Fibroblast of skin of right quadriceps (primary cell): ENCODE measurements around the gene ZNF365.
A peak's percentile ranks its signal among the peaks of the same experiment; 100 is the strongest.
"Not testable (repeated sequence)": the region's sequence is repeated elsewhere in the genome, so short reads cannot be mapped to it uniquely, and the experiment has no call there.

ENCODE experiments used
- DNase-seq: peaks from one replicate; pipeline ENCODE4 v3.0.0-alpha.2; 2013

Gene ZNF365

GRCh38 chr10:62373995-62374861 is at the start of gene ZNF365:
ZNF365 (plus strand) TSS chr10:62374369; CDS start chr10:62376194, 1,825 bp downstream.
- DNase-seq, result peak; percentile 34

- DNase-seq, result no peak
These were observed 48.0 kb upstream of the ZNF365 start for GRCh38 chr10:62326176-62326575.

GRCh38 chr10:62327885-62328284 is 46.3 kb upstream of the ZNF365 start:
- DNase-seq, result peak; percentile 18

- no peak for DNase-seq
These were observed 44.0 kb upstream of the ZNF365 start for GRCh38 chr10:62330213-62330612.

GRCh38 chr10:62332406-62332805 is 41.8 kb upstream of the ZNF365 start:
- no peak for DNase-seq

GRCh38 chr10:62333135-62333889 is 40.9 kb upstream of the ZNF365 start:
- DNase-seq, result no peak

GRCh38 chr10:62333988-62334682 is 40.0 kb upstream of the ZNF365 start:
- no peak for DNase-seq

- peak; percentile 5 for DNase-seq
These were observed 38.8 kb upstream of the ZNF365 start for GRCh38 chr10:62335326-62335725.

GRCh38 chr10:62336404-62336803 is 37.8 kb upstream of the ZNF365 start:
- no peak for DNase-seq

- DNase-seq, result no peak
These were observed 32.8 kb upstream of the ZNF365 start for GRCh38 chr10:62341419-62341818.

- DNase-seq, result no peak
These were observed 31.2 kb upstream of the ZNF365 start for GRCh38 chr10:62343000-62343399.

GRCh38 chr10:62348029-62348428 is 26.1 kb upstream of the ZNF365 start:
- no peak for DNase-seq

- DNase-seq, result peak; percentile 44
These were observed 21.7 kb upstream of the ZNF365 start for GRCh38 chr10:62352356-62352970.

- DNase-seq, result peak; percentile 41
These were observed 19.3 kb upstream of the ZNF365 start for GRCh38 chr10:62354916-62355315.

- DNase-seq, result no peak
These were observed 17.7 kb upstream of the ZNF365 start for GRCh38 chr10:62356447-62356846.

GRCh38 chr10:62358151-62358550 is 16.0 kb upstream of the ZNF365 start:
- DNase-seq, result not testable (repeated sequence)

GRCh38 chr10:62373639-62373994 is 552 bp upstream of the ZNF365 start:
- DNase-seq, result no peak

- DNase-seq, result no peak
These were observed 917 bp downstream of the ZNF365 start for GRCh38 chr10:62374862-62375710.

- no peak for DNase-seq
These were observed 2.2 kb downstream of the ZNF365 start for GRCh38 chr10:62376071-62377025.

GRCh38 chr10:62377026-62377415 is 2.9 kb downstream of the ZNF365 start:
- DNase-seq, result no peak

GRCh38 chr10:62377966-62378365 is 3.8 kb downstream of the ZNF365 start:
- DNase-seq, result no peak
